HG03469 (cell line): ENCODE measurements around the gene DEUP1.

ENCODE experiments used
- ATAC-seq: cut with Tn5 transposase; IDR thresholded peaks from one replicate; pipeline ENCODE4 v1.9.1; 2021; ENCODE audit warnings: mild to moderate bottlenecking, moderate library complexity, moderate number of reproducible peaks; ENCODE audit not compliant: unreplicated experiment

DEUP1 gene

GRCh38 chr11:93474123-93474522 lies 143.6 kb downstream of the DEUP1 start:
- ATAC-seq, result no peak

GRCh38 chr11:93476796-93477195 lies 146.3 kb downstream of the DEUP1 start:
- ATAC-seq, result no peak

DNA sequence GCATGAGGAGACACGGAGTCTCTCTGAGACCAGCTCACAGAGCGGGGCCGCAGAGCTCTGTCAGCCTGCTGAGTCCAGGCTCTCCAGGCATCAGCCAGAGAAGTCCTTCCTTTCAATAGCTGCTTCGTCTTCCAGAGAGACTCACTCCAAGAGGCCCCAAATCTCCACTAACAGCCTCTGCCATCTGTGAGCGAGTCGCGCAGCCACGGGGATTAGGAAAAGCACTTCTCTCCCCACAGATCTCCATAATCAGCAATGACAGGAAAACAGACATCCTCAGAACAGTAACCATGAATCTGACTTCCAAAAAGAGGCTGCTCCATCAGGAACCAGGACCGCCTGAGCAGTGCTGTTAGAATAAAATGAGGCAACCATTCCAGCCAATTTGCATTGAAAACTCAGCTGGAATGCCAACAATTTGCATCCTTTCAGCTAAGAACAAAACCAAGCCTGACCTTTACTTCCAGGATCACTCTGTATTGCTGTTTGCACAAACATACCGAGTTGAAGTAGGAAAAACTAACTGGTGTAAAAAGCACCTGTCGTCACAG lies 147.2 kb downstream of the DEUP1 start:
- no peak for ATAC-seq

GRCh38 chr11:93478841-93479240 lies 148.3 kb downstream of the DEUP1 start:
- no peak for ATAC-seq

DNA sequence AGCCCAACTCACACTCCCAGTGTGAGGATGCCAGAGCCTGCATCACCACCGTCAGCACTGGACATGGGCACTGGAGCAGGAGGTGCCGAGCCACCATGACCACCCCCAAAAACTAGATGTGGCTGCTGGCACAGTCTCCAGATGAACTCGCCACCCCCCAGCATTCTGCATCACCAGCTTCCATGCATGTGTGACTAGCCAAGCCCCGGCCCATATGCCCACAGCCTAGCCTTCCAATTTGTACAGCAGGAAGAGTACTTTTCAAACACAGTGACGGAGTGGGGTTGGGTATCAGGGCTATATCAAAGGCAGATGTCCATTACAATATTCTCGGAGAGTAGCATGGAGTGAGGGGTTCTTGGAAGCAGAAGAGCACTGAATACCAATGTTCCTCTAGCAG lies 149.7 kb downstream of the DEUP1 start:
- ATAC-seq, result no peak

DNA sequence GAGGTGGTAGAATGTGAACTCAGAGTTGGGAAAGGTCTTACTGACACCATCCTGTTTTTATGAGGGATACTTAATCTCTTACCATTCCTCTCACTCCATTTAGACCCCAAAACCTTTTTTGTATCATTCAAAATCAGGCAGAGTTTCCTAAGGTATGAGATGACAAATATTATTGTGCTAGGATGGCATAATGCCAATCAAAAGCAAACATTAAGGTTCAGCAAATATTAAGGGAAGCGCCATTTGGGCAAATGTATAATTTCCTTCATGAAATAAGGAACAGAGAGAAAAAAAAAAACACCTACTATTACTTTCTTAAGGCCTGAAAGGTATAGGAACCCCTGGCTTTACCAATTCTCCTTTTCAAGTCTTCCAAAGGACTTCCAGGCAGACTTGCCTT lies 150.2 kb downstream of the DEUP1 start:
- ATAC-seq, result no peak

DNA sequence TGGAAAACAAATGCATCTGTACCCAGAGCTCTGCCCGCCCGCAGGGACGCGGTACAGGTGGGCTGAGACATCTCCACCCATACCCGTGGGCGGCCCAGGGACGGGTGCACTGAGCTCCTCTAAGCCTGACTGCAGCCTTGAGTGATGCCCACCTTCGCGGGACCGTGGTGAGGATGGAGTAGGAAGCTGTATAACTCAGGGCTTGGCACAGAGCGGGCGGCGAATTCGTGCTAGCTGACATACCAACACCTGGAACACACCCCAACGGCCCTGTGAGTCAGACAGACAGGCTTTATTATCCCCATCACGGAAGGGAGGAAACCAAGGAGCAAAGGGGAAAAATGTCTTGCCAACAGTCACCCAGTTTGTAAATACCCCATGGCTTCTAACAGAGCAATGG lies 150.7 kb downstream of the DEUP1 start:
- ATAC-seq, result no peak

DNA sequence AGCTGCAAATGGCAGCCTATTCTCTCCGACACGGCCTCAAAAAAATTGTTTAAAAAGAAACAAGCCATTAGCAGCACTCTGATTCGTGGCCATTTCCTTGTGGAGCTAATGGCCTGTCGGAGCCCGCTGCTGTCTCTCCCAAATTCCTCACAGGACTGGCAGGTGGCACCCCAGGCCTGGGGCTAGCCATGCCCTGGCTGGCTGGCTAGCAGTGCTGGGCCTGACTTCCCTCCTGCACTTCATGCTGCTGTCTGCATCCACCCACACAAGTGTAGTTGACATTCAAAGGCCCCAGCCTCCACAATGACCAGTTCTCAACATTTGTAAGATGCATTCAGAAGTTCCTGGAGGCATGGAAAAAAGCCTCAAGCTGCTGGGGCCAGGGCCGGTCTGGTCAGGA lies 151.2 kb downstream of the DEUP1 start:
- no peak for ATAC-seq

DNA sequence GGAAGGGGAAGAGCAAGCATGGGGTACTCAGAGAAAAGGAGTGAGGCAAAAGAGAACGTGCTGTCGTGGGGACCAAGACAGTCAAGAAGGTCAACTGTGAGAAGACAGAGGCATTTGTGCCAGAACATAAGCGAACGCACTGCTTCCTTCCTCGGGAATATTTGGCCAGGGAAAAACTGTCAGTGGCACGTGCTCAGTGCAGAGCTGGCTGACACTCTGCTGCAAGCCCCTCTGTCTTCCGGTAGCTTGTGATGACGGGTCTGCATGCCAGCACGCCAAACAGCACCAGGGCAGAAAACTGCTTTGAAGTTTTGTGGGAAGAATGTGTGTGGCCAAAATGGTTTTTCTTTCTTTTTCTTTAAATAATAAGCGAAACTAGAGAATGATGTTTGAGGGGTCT lies 152.0 kb downstream of the DEUP1 start:
- ATAC-seq, result no peak

GRCh38 chr11:93484716-93485115 lies 154.2 kb downstream of the DEUP1 start:
- no peak for ATAC-seq

DNA sequence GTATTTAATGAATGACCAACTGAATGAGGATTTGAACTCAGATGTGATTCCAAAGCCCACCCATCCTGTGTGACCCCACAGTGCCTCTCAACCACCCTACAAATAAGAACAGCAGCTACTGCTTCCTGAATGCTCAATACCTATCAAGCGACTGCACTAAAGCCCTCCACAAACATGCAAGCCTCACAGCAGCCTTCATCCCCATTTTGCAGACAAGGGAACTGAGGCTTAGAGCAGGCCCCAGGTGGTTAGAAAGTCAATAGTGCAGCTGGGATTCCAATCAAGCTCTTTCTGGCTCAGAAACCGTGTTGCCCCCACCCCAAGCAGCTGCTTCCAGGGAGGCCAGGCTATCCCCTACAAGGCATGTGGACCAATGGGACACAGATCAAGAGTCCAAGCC lies 155.4 kb downstream of the DEUP1 start:
- no peak for ATAC-seq

GRCh38 chr11:93487032-93487483 lies 156.5 kb downstream of the DEUP1 start:
- ATAC-seq, result no peak
